Panc1 (cell line): ENCODE measurements around the gene REPIN1. TPM values are rescaled to one million over a fixed set of nuclear protein-coding genes. Genes with fewer than 3 reads are reported as not detected.

ENCODE experiments used
- ATAC-seq: fragments of 200-7000 bp; cut with Tn5 transposase; 2 replicates; pipeline ENCODE4 v1.9.1; 2020; ENCODE audit warnings: mild to moderate bottlenecking, moderate library complexity
- BruUV-seq: library from RNA; stranded (reverse); fragments of 400-500 nt; replicated peaks from 2 replicates; lab custom pipeline; 2021; lab: Mats Ljungman, UMichigan
- CTCF ChIA-PET: fragments of 300-600 bp; sonication (Branson Sonifier 250); formaldehyde crosslinking; loops from one replicate; lab custom pipeline; 2022; ENCODE audit warnings: antibody characterized with exemption; lab: Charles Lee
- POLR2A ChIA-PET: fragments of 300-600 bp; sonication (Branson Sonifier 250); formaldehyde crosslinking; loops from one replicate; lab custom pipeline; 2022; ENCODE audit warnings: antibody characterized with exemption; lab: Charles Lee
- DNase-seq: peaks from one replicate; pipeline ENCODE4 v3.0.0-alpha.2; 2010; ENCODE audit warnings: low read depth, low spot score
- H3K27ac ChIP-seq: 2 replicates; pipeline ENCODE4 v1.5.1; 2011; ENCODE audit warnings: mild to moderate bottlenecking, low read length, inconsistent platforms
- H3K27me3 ChIP-seq: fragments of 200-500 bp; sonication (Bioruptor generic); 2 replicates; pipeline ENCODE4 v1.6.0; 2014; ENCODE audit warnings: low read length, inconsistent platforms; ENCODE audit not compliant: control insufficient read depth, insufficient read depth
- H3K36me3 ChIP-seq: fragments of 200-500 bp; sonication (Bioruptor generic); 2 replicates; pipeline ENCODE4 v1.5.1; 2014; ENCODE audit warnings: inconsistent platforms, mild to moderate bottlenecking, low read length, moderate library complexity; ENCODE audit not compliant: control insufficient read depth, insufficient read depth
- H3K4me1 ChIP-seq: 2 replicates; pipeline ENCODE4 v1.5.1; 2011; ENCODE audit warnings: inconsistent platforms, mild to moderate bottlenecking, low read length, moderate library complexity; ENCODE audit not compliant: control insufficient read depth, insufficient read depth
- H3K4me3 ChIP-seq, 2 experiments: 2 replicates each; pipeline ENCODE4 v1.5.1; 2011 to 2012; ENCODE audit warnings: low read depth in 2 of 2, low read length in 2 of 2, mild to moderate bottlenecking in 2 of 2, inconsistent platforms in 1 of 2, moderate library complexity in 1 of 2
- H3K9me3 ChIP-seq: fragments of 200-500 bp; sonication (Bioruptor generic); 2 replicates; pipeline ENCODE4 v1.5.1; 2014; ENCODE audit warnings: low read depth, mild to moderate bottlenecking, inconsistent platforms, low read length, moderate library complexity; ENCODE audit not compliant: control insufficient read depth, insufficient read depth
- CTCF ChIP-seq: fragments of 450-650 bp; IDR thresholded peaks from 2 replicates; pipeline ENCODE4 v1.5.1; 2017; ENCODE audit warnings: mild to moderate bottlenecking
- POLR2AphosphoS5 ChIP-seq: IDR thresholded peaks from 2 replicates; pipeline ENCODE4 v1.6.1; 2012; ENCODE audit warnings: mild to moderate bottlenecking, low read depth, low read length, moderate library complexity
- REST ChIP-seq, 2 experiments: IDR thresholded peaks; 2 replicates each; pipeline ENCODE4 v1.6.1; 2011 to 2012; ENCODE audit warnings: low read depth in 2 of 2, control low read depth in 1 of 2, low read length in 1 of 2, mild to moderate bottlenecking in 1 of 2, moderate library complexity in 1 of 2; ENCODE audit not compliant: insufficient read depth in 1 of 2
- SIN3A ChIP-seq: IDR thresholded peaks from 2 replicates; pipeline ENCODE4 v1.6.1; 2012; ENCODE audit warnings: low read depth, mild to moderate bottlenecking, low read length, moderate library complexity, borderline replicate concordance; ENCODE audit not compliant: insufficient read depth
- TCF7L2 ChIP-seq: IDR thresholded peaks from 2 replicates; pipeline ENCODE4 v1.6.1; 2011; ENCODE audit warnings: mild to moderate bottlenecking, low read depth, low read length, inconsistent platforms
- in situ Hi-C: cut with HindIII; loops from 2 replicates; pipeline ENCODE4 v1.10.0; 2016; ENCODE audit warnings: low sequenced_read_pairs, low pct_unique_long_range_greater_than_20kb
- intact Hi-C: fragments of 100-400 bp; cut with micrococcal nuclease; formaldehyde crosslinking; loops from one replicate; pipeline ENCODE4 v1.10.0; 2022; ENCODE audit not compliant: unreplicated experiment
- total RNA-seq: library from RNA; stranded (reverse); gene quantifications from one replicate; pipeline ENCODE4 v1.2.1, GENCODE V29; 2021; ENCODE audit not compliant: unreplicated experiment

Gene REPIN1
- total RNA-seq, 1 experiment from 2014 or later: 209 TPM

GRCh38 chr7:150408393-150409299, 40.0 kb downstream of the REPIN1 start:
- intact Hi-C loops (no loop called here), in situ Hi-C loops (no loop called here)
- ChIA-PET POLR2A (interaction anchor here (0.7 kb wide), 1 partner anchor 346 kb away, joined by 3 read pairs; no protein-coding TSS in a partner anchor), CTCF (interaction anchor here (0.5 to 0.6 kb wide), 2 partner anchors 16 to 580 kb away, joined by 3 read pairs; no protein-coding TSS in a partner anchor)
- Histone ChIP-seq H3K9me3 (no peaks in the 10 kb centered on the region), H3K4me3 (no peak overlapping the region), H3K27me3 (no peaks in the 10 kb centered on the region), H3K36me3 (no peaks in the 10 kb centered on the region), H3K4me1 (peaks cover 22% of the 10 kb centered on the region), H3K27ac (no peak overlapping the region)
- no peak for TF ChIP-seq SIN3A
- TF ChIP-seq CTCF: no peak
- TF ChIP-seq REST (IDR thresholded peaks at IDR 0.05; ENCODE audit: insufficient read depth in 1 of 2, low read depth in 2 of 2, low read length in 1 of 2): no peak
- DNase-seq: no peak
- ATAC-seq: no peak
- no TSS peak for BruUV-seq

- Histone ChIP-seq H3K36me3 (no peaks in the 10 kb centered on the region), H3K27ac (no peak overlapping the region), H3K4me1 (peaks cover 14% of the 10 kb centered on the region), H3K4me3 (no peak overlapping the region), H3K27me3 (no peaks in the 10 kb centered on the region), H3K9me3 (no peaks in the 10 kb centered on the region)
- POLR2A ChIA-PET: interaction anchor here (0.7 kb wide), 1 partner anchor 347 kb away, joined by 3 read pairs; no protein-coding TSS in a partner anchor
- DNase-seq (no peak), ATAC-seq (no peak)
- intact Hi-C loops: no loop called here
- in situ Hi-C loops: no loop called here
- no peak for TF ChIP-seq TCF7L2
- no peak for TF ChIP-seq POLR2AphosphoS5
- TF ChIP-seq CTCF: no peak
- TF ChIP-seq SIN3A: no peak
- no peak for TF ChIP-seq REST (IDR thresholded peaks at IDR 0.05; ENCODE audit: insufficient read depth in 1 of 2, low read depth in 2 of 2, low read length in 1 of 2)
- no TSS peak for BruUV-seq
- CTCF ChIA-PET: interaction anchor here (0.6 kb wide), 1 partner anchor 15 kb away, joined by 3 read pairs; no protein-coding TSS in a partner anchor
These were observed 40.8 kb downstream of the REPIN1 start for GRCh38 chr7:150409300-150410030.
